Bronchial epithelial cell (primary cell): ENCODE data around the gene SLC23A2. TPM values are rescaled to one million over a fixed set of nuclear protein-coding genes. Genes with fewer than 3 reads are reported as not detected.
"Not testable (repeated sequence)": the region's sequence is repeated elsewhere in the genome, so short reads cannot be mapped to it uniquely, and the experiment has no call there.

Source experiments
- DNase-seq: peaks from one replicate; pipeline ENCODE4 v3.0.0-alpha.2; 2010; ENCODE audit warnings: low read depth
- FAIRE-seq: peaks from 2 replicates; lab custom pipeline; 2011; peaks lifted over from hg19 to GRCh38; lab: Jason Lieb, UNC
- H3K27me3 ChIP-seq: 2 replicates; pipeline ENCODE4 v1.5.1; 2011; ENCODE audit warnings: low read length; ENCODE audit not compliant: control insufficient read depth, insufficient read depth
- H3K36me3 ChIP-seq: 2 replicates; pipeline ENCODE4 v1.5.1; 2011; ENCODE audit warnings: low read length; ENCODE audit not compliant: control insufficient read depth, insufficient read depth
- H3K4me3 ChIP-seq: 2 replicates; pipeline ENCODE4 v1.5.1; 2011; ENCODE audit warnings: mild to moderate bottlenecking, low read depth, low read length, control low read depth
- total RNA-seq: library from RNA; depleted of rRNA; stranded (reverse); fragments of >200 nt; gene quantifications from 2 replicates; pipeline ENCODE4 v1.2.1, GENCODE V29; 2014
- TF ChIP-seq, protein P1 (sequence below): IDR thresholded peaks from 2 replicates; pipeline ENCODE4 v1.5.1; 2011; ENCODE audit warnings: mild to moderate bottlenecking, moderate library complexity, low read length, control low read depth, inconsistent platforms; ENCODE audit not compliant: insufficient read depth, severe bottlenecking

Gene SLC23A2
- total RNA-seq, 1 donor from 2014 or later: 7.6 TPM

DNA sequence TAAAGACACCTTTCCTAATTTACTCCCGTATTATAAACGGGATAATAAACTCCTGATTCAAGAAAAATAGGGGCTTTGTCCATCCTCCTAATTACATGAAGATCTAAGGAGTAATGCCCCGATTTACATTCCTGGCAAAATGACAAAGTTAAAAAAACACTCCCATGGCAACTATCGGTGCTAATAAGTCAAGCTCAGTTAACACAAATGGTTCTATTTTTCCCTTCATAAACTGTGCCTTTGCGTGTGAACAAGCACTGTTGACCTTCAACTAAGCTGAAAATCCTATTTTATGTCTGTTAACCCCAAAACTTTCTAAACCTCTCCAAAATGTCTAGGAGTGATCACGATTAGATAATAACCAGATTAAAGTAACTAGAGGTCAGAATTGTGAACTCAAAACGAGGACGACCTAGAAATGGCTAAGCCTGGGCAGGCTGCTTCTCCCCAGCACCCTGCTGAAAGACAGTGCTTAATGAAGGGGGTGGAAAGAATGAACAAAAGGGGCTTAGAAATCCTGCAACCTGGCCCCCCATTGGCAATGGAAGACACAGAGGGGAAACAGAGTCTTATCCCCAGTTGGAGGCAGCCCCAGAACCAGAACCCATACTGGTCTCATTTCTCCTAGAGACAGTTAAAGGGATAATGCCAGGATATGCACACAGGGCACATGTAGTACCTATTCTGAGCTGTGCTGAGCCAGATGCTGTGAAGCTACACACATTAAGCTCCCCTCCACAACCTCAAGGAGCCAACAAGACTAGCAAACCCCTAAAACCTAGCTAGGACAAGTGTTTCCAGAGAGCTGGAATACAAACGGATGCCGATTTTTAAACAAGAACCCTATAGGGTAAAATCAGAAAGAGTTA is 23.0 kb downstream of the SLC23A2 start:
- no peak for DNase-seq
- TF ChIP-seq, protein P1, sequence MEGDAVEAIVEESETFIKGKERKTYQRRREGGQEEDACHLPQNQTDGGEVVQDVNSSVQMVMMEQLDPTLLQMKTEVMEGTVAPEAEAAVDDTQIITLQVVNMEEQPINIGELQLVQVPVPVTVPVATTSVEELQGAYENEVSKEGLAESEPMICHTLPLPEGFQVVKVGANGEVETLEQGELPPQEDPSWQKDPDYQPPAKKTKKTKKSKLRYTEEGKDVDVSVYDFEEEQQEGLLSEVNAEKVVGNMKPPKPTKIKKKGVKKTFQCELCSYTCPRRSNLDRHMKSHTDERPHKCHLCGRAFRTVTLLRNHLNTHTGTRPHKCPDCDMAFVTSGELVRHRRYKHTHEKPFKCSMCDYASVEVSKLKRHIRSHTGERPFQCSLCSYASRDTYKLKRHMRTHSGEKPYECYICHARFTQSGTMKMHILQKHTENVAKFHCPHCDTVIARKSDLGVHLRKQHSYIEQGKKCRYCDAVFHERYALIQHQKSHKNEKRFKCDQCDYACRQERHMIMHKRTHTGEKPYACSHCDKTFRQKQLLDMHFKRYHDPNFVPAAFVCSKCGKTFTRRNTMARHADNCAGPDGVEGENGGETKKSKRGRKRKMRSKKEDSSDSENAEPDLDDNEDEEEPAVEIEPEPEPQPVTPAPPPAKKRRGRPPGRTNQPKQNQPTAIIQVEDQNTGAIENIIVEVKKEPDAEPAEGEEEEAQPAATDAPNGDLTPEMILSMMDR: no peak
- H3K4me3 ChIP-seq: no peak overlapping the region
- no peaks in the 10 kb centered on the region for H3K27me3 ChIP-seq
- no peaks in the 10 kb centered on the region for H3K36me3 ChIP-seq
- FAIRE-seq: no peak

- FAIRE-seq, H3K27me3 ChIP-seq, DNase-seq, H3K36me3 ChIP-seq, H3K4me3 ChIP-seq: not testable (repeated sequence)
Measured at GRCh38 chr20:4976014-4976413, 25.3 kb downstream of the SLC23A2 start.

DNA sequence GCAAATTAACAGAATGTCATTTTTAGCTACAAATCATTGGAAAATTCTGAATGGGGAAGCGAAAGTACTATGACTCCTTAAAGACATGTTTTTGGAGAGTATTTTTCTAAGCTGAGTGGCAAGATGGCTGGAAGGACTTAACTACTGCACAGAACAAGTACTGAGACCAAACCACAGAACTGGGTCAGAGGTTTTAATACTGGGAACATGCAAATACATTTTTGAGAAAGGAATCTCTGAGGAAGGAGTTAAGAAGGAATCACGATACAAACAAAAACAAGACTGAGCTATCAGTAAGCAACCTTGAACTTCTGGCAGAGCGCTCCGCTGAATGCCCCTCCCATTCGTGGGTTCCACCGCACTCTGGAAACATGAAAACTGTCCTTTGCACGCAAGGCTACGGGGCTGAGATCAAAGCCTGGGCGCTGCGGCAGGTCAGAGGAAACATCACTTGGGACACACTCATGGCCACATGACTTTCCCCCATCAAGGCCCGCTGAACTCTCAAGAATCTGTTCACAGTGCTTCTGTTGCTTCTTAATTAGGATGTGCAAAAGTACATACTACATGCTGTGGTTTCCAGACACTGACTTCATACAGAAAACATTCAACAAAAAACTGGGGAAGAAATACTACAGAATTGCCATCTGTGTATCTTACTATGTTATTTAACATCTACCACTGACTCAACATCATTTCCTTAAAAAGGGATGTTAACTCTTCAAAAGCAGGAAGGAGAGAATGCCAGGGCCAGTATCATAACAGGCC is 27.8 kb downstream of the SLC23A2 start:
- Histone ChIP-seq H3K36me3 (no peaks in the 10 kb centered on the region), H3K4me3 (no peak overlapping the region), H3K27me3 (no peaks in the 10 kb centered on the region)
- no peak for FAIRE-seq
- DNase-seq: peak; percentile 50
- TF ChIP-seq, protein P1: no peak

DNA sequence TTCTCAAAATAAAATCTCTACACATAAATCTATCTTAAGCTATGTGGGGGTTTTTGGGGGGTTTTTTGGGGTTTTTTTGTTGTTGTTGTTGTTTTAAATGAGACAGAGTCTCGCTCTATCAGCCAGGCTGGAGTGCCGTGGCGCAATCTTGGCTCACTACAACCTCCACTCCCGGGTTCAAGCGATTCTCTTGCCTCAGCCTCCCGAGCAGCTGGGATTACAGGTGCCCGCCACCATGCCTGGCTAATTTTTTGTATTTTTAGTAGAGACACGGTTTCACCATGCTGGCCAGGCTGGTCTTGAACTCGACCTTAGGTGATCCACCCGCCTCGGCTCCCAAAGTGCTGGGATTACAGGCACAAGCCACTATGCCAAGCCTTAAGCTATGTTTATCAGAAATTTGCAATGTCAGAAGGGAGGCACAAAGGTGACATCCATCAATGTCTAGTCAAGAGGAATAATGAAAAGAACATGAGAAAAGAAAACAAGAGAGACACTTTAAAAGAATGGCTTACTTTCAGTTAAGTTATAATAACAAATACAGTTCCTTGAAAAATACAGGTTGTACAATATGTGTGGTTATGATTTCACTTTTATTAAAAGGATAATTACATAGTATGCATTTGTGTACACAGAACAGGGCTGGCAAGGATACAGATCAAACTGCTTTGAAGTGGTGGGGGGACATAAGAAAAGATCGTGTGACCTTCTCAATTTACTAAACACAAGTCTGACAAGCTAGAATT is 28.6 kb downstream of the SLC23A2 start:
- Histone ChIP-seq H3K27me3 (no peaks in the 10 kb centered on the region), H3K36me3 (no peaks in the 10 kb centered on the region), H3K4me3 (no peak overlapping the region)
- FAIRE-seq (no peak), DNase-seq (no peak)
- TF ChIP-seq, protein P1: no peak

- FAIRE-seq (no peak), DNase-seq (no peak)
- Histone ChIP-seq H3K27me3 (no peaks in the 10 kb centered on the region), H3K4me3 (no peak overlapping the region), H3K36me3 (no peaks in the 10 kb centered on the region)
- TF ChIP-seq, protein P1: no peak
Measured at GRCh38 chr20:4971064-4971463, 30.2 kb downstream of the SLC23A2 start.
